AG04449 (cell line): ENCODE results near the gene LDAF1.
"Not testable (repeated sequence)": the region's sequence is repeated elsewhere in the genome, so short reads cannot be mapped to it uniquely, and the experiment has no call there.

Experiments used
- CTCF ChIA-PET: fragments of 350-600 bp; formaldehyde crosslinking; extraction: SDS; loops from one replicate; lab custom pipeline; 2021; ENCODE audit warnings: antibody characterized with exemption; lab: Yijun Ruan, JAX
- POLR2A ChIA-PET: fragments of 400-600, 350-600 bp; formaldehyde crosslinking; extraction: SDS; loops from one replicate; lab custom pipeline; 2020; ENCODE audit warnings: antibody characterized with exemption, inconsistent platforms; lab: Yijun Ruan, JAX
- DNase-seq: peaks from one replicate; pipeline ENCODE4 v3.0.0-alpha.2; 2010; ENCODE audit warnings: low read depth, low spot score
- H3K4me3 ChIP-seq: 2 replicates; pipeline ENCODE4 v1.5.1; 2011; ENCODE audit warnings: low read depth, mild to moderate bottlenecking, control low read depth, low read length
- CTCF ChIP-seq: IDR thresholded peaks from one replicate; pipeline ENCODE4 v1.5.1; 2011; ENCODE audit warnings: mild to moderate bottlenecking, moderate library complexity, low read length, control low read depth, inconsistent platforms; ENCODE audit not compliant: insufficient read depth; ENCODE audit errors: missing control alignments

Gene LDAF1

GRCh38 chr16:21156011-21156410 is 2.5 kb upstream of the LDAF1 start:
- POLR2A ChIA-PET, H3K4me3 ChIP-seq, DNase-seq: not testable (repeated sequence)
- CTCF ChIA-PET, result interaction anchor here (1.2 to 7.1 kb wide), 9 partner anchors 11 to 306 kb away, joined by 4 to 39 read pairs (median 17); partner anchors contain the start of gene CRYM

- no peak overlapping the region for H3K4me3 ChIP-seq
- ChIA-PET POLR2A (interaction anchor here (0.6 to 1.1 kb wide), 4 partner anchors 12 to 214 kb away, joined by 3 to 8 read pairs (median 4); no protein-coding TSS in a partner anchor), CTCF (interaction anchor here (0.7 to 7.1 kb wide), 20 partner anchors 11 to 403 kb away, joined by 3 to 87 read pairs (median 4); partner anchors contain the start of genes ANKS4B and CRYM)
- TF ChIP-seq CTCF, result peak; percentile 44
- DNase-seq, result peak; percentile 52
Observed at GRCh38 chr16:21156767-21157467, 1.6 kb upstream of the LDAF1 start.

- no peak for TF ChIP-seq CTCF
- no peak overlapping the region for H3K4me3 ChIP-seq
- DNase-seq, result no peak
- POLR2A ChIA-PET, result no interaction called here
- CTCF ChIA-PET, result interaction anchor here (0.6 to 7.1 kb wide), 17 partner anchors 10 to 1163 kb away, joined by 3 to 87 read pairs (median 6); partner anchors contain the start of gene CRYM
Observed at GRCh38 chr16:21157632-21158031, 842 bp upstream of the LDAF1 start.

GRCh38 chr16:21159281-21159951 is 942 bp downstream of the LDAF1 start:
- DNase-seq, result no peak
- TF ChIP-seq CTCF, result no peak
- CTCF ChIA-PET, result interaction anchor here (1.2 to 7.1 kb wide), 8 partner anchors 9 to 309 kb away, joined by 3 to 87 read pairs (median 23); partner anchors contain the start of gene CRYM
- POLR2A ChIA-PET, result interaction anchor here (0.7 to 1.0 kb wide), 2 partner anchors 27 to 141 kb away, joined by 3 read pairs; no protein-coding TSS in a partner anchor
- peak overlapping the region; percentile 75 for H3K4me3 ChIP-seq

- CTCF ChIA-PET, result interaction anchor here (0.9 to 7.1 kb wide), 5 partner anchors 28 to 310 kb away, joined by 3 to 87 read pairs (median 5); no protein-coding TSS in a partner anchor
- H3K4me3 ChIP-seq, result no peak overlapping the region
- DNase-seq, result no peak
- POLR2A ChIA-PET, result no interaction called here
- TF ChIP-seq CTCF, result no peak
Observed at GRCh38 chr16:21160276-21160675, 1.8 kb downstream of the LDAF1 start.

- ChIA-PET POLR2A (no interaction called here), CTCF (interaction anchor here (0.7 to 7.1 kb wide), 4 partner anchors 27 to 311 kb away, joined by 3 to 87 read pairs (median 19); no protein-coding TSS in a partner anchor)
- TF ChIP-seq CTCF, result no peak
- no peak for DNase-seq
- no peak overlapping the region for H3K4me3 ChIP-seq
Observed at GRCh38 chr16:21161211-21161610, 2.7 kb downstream of the LDAF1 start.
